Neural cell (in vitro differentiated cells): ENCODE data around the gene PUS10.

Experiments
- CTCF ChIP-seq: fragments of 450-650 bp; IDR thresholded peaks from 2 replicates; pipeline ENCODE4 v1.5.1; 2014; ENCODE audit warnings: antibody characterized with exemption, mild to moderate bottlenecking, moderate library complexity; ENCODE audit not compliant: poor library complexity, severe bottlenecking
- POLR2AphosphoS5 ChIP-seq: IDR thresholded peaks from 2 replicates; pipeline ENCODE4 v1.6.1; 2012
- RAD21 ChIP-seq: fragments of 450-650 bp; conservative IDR thresholded peaks from 2 replicates; pipeline ENCODE4 v1.6.1; 2014; ENCODE audit warnings: antibody characterized with exemption, mild to moderate bottlenecking, moderate library complexity
- REST ChIP-seq: IDR thresholded peaks from 2 replicates; pipeline ENCODE4 v1.6.1; 2012; ENCODE audit warnings: borderline replicate concordance

- TF ChIP-seq CTCF: no peak
- no peak for TF ChIP-seq RAD21
- no peak for TF ChIP-seq POLR2AphosphoS5
- no peak for TF ChIP-seq REST
These were observed 37.8 kb downstream of the PUS10 start for GRCh38 chr2:60980071-60980815.
